Liver (tissue), 2 donors: ENCODE measurements around the gene FOXK1.

Experiments
- RAD21 ChIP-seq, 2 donors: IDR thresholded peaks; 2 replicates each; pipeline ENCODE4 v1.6.1; 2016; ENCODE audit warnings: antibody characterized with exemption in 2 of 2, mild to moderate bottlenecking in 2 of 2
- TAF1 ChIP-seq: conservative IDR thresholded peaks from 2 replicates; pipeline ENCODE4 v1.6.1; 2016; ENCODE audit warnings: antibody characterized with exemption, mild to moderate bottlenecking
- donor health status: healthy.

DNA sequence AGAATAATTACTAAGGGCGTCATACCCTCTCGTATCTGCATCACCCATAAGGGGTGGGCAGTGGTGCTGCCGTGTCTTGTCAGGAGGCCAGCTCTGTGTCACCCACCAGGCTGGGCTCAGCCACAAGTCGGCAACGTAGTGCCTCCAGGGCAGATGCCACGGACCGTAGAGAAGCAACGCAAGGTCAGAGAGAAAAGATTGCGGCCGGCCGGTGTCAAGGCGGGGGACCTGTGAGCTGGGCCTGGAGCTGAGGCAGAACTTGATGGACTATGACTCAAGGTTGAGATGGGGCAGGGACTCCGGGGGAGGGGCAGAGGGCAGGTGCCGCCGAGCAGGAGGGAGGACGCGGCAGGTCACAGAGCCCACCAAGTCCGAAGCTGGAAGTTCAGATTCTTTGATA is 29.5 kb downstream of the FOXK1 start:
- TF ChIP-seq TAF1 (no peak), RAD21 (IDR thresholded peaks at IDR 0.05) (no peak)
